NCI-H2107 (cell line): ENCODE data around the gene AGAP1.

Experiments used
- DNase-seq: peaks from one replicate; lab custom pipeline; 2025; lab: John Stamatoyannopoulos, UW

AGAP1 gene

DNA sequence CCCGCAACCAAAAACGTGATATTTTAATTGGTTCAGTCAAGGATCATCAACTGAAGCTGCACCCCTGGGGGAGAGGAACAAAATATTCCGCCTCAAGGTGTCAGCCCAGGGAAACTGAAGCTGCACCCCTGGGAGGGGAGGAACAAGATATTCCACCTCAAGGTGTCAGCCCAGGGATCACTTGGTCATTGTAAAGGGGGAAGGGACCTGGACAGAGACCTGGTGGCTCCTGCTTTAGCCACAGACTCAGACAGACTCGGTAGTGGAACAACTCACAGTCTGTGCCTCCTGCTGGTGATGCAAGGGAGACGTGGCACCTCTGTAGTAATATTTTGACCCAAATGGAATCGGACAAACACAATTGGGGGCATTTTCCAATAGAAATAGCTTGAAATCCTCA is 599.3 kb downstream of the AGAP1 start:
- DNase-seq = no peak

DNA sequence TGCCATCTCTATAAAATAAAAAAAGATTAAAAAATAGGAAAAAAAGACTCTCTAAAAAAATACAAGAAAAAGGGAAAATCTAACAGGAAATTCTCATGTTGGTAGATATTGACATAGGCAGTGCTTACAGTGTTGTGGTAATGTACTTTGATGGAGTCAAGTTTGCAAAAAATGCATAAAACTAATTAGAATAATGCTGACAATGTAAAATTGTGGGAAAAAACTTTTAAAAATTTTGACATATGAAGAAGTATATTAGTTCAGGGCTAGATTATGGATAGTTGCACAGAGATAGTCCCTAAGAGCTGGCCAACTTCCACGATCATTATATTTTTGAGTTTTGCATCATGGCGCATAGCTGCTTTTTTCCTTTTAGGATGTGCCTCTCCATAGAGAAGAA is 601.7 kb downstream of the AGAP1 start:
- DNase-seq = no peak

DNA sequence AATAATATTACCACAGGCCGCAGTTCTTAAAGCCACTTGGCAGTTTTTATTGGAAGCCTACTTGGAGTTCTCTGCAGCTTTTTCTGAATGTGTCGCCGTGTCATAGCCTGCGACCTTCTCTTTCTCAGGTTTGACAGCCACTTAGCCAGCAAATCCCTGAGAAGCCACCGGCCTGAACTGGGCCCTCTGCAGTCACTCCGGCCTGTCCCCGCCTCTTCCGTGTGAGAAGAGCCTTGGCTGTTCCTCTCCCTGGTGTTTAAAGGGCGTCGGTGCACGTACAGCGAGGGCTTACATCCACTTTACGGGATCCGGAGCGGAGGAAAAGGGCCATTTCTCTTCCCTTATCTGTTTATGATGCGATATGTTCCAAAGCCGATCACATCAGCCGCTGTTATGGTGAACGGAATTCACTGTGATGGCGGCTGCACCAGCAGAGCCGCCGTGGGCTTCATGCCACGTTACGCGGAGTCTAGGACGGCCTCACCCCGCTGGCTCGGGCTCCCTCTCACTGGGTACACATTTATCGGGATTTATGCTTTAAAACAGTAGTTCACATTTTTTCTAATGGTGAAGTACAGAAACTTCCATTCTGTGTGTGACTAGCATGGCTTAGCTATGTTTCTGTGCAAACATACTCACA is 607.6 kb downstream of the AGAP1 start:
- DNase-seq = no peak

DNA sequence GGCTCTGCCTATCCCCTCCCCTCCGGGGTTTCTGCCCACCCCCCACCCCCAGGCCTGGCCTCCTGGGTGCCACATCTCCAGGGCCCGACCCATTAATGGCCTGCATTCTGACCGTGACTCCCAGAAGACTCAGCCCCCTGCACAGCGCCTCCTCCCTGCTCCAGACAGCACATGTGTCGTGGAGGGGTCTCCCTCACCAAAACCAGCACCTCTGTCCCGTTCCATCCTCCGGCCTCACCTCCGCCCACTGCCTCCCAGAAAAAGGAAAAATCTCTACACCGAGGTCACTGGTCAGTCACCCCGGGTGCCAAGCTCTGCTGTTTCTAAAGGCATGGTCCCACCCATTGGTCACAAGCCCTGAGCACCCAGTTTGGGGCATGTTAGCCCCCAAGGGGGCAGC is 609.1 kb downstream of the AGAP1 start:
- no peak for DNase-seq

DNA sequence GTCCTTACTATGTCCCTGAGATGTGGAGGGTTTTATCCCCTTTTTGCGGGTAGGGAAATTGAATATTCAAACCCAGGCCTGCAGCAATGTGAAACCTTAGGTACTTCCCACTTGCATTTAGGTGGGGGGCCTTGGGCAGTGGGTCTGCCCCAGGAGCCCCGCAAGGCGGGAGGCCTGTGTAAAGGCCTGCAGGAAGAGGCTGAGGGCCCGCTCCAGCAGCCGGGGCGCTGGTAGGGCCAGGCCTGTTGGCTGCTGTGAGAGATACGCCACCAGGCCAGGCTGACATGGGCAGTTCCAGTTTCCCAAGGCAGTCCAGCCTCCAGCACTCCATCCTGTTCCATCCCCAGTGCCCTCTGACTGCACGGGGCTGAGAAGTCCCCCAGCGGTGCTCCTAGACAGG is 610.1 kb downstream of the AGAP1 start:
- no peak for DNase-seq

DNA sequence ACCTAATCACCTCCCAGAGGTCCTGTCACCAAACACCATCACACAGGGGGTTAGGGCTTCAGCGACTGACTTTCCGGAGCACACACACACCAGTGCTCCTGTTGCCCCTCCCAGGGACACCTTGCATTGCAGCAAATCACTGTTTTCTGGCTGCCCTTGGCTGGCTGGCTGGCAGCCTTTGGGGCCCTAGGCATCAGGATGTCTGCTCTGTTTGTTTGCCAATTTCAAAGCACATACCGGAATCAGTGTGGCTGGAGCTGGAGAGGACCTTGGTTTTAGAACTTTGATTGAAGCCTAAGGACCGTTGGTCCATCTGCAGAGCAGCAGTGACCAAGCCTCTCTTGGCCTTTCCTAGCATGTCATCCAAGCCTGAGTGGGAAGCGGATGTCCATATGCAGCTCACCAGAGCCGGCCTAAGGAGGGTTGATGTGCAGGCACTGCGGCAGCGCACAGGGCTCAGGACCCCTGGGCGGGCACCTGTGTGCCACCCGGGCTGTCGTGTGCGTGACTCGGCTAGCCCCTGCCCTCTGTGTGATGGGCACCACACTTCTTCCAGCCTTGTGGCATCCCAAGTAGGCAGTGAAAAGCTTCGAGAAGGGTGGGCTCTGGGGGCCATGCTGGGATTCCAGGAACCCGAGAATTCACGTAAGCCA is 612.2 kb downstream of the AGAP1 start:
- DNase-seq = no peak

DNA sequence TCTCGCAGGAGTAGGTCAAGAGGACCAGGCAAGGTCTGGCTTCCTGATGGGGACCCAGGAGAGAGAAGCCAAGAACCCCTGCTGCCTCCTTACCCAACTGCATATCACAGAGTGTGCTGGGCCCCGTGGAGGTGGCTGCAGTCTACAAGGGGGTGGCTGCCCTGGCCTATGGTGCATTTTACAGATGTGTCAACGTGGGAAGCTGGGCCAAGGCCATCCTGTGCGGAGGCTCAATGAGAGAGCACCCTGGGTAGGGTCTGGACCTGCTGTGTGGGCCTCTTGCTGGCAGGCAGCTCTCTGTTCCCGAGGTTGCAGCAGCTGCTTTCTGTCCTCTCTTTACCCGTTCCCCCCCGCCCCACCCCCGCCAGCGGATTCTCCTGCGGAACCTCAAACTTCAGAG is 612.9 kb downstream of the AGAP1 start:
- no peak for DNase-seq

DNA sequence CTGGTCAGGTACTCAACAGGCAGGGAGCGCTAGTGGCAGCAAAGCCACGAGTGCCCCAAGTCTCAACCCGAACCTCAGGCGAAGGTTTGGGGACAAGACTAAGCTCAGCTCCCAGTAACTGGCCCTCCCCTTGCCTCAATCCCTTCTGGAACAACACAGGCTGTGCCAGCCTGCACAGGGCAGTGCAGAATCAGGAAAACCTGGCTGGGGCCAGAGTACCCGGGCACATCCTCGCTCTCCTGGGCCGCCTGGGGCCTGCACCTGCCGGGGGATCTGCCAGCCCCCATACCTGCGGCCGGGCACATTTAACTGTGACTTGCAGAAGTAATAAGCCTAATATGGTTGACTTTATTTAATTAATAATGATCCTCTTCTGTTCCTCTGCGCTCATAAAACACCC is 613.7 kb downstream of the AGAP1 start:
- no peak for DNase-seq

DNA sequence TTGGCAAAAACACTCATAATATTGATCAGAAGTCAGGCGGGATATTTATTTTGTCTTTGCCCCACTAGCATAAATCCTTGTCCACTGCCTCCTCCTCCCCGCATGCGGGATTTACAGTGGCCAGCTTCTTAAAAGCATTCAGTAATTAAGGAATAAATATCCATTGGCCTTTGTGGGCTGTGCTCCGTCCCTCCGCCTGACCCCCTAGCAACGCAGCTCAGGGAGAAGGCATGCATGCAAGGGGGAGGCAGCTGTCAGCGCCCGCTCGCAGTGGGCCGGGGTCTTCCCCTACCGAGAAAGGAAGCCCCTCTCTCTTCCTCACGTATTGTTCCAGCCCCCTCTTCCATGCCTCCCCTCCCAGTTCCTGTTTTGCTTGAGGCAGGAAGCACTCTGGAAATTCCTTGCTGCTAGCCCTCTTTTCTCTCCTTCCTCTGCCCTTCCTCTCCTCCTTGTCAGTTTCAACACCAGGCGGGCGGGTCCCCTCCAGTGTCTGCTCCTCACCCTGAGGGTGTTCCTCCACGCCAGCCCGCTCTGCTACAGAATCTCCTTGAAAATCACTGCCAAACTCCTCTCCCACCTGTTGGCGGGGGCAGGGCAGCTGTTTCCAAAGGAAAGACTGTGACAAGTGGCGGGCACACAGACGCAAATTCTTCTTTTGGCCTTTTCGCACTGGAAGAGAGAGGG is 614.2 kb downstream of the AGAP1 start:
- DNase-seq = no peak

DNA sequence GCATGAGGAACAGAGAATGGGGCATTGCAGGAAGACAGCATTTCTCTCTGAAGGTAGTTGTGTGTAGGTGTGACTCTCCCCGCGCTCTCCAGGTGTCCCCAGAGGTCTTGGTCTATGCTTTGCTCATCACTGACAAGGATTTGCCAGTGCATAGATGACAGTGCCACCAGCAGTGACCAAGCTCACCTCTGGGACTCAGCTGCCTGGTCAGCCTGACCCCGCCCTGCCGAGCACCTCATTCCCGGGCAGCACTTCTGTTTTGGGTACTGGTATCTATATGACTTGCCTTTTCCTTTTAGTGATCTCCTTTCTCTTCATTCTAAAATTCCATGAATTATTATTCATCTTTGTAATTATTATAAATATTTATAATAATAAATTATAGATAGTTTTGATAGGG is 615.2 kb downstream of the AGAP1 start:
- no peak for DNase-seq

DNA sequence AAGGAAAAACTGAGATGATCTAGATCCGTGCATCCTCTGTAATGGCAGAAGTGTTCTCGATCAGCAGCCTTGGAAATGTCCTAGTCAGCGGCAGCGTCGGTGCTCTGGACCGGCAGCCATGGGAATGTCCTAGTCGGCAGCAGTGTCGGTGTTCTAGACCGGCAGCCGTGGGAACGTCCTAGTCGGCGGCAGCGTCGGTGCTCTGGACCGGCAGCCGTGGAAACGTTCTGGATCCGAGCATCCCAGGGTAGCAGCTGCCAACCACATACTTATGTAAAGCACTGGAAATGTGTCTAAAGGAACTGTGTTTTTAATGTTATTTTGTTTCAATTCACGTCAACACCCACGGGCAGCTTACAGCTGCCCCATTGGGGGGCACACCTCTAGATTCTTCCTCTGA is 615.6 kb downstream of the AGAP1 start:
- DNase-seq = no peak

DNA sequence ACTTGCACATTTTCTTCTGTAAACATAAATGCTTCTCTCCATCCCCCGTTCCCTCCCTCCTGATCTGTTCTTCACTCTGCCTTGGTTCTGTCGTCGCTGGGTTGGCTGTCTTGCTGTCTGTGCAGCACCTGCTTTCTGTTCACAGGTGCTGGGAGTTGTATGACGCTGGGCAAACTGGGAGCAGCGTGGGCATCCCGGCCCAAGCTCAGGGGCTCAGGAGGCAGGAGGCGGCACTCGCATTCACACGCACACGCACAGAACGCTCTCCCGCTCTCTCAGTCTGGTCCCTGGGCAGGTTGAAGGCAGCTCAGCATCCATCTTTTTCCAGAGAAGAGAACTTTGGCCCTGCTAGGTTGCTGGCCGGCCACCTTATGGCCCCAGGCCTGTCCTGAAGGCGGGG is 618.6 kb downstream of the AGAP1 start:
- DNase-seq = no peak

DNA sequence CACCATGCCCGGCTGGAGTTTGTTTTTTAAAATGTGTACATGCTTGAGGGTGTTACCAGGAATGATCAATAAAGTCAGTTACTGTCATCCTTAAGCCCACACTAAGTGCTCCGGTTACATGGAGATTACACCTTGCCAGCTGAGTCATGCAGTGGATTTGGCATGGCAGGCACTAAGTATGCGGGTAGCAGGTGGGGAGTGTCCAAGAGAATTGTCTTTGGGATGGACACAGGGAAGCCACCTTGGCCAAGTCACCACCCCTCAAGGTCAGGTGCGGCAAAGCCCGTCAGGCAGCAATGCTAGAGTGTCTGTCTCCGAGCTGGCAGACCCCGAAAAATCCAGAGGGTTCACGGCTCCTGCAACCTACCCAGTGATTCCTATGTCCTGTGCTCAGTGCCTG is 619.6 kb downstream of the AGAP1 start:
- DNase-seq = no peak

DNA sequence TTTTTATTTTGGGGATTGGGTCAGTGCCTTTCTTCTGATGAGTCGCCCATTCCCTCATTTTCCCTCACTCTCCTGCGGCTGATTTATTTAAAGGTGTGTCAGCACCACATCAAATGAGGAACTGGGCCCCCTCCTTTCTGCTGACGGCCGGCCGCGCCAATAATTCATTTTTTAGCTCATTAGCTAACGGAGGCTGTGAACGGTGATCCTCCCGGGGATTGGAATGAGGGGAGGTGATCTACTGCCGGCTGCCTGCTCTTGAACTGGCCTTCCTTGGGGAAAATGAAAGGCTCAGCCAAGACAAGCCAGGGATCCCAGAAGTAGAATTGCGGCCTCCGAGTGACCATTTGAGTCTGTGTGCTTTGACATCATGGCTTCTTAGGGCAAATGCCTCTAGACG is 620.1 kb downstream of the AGAP1 start:
- DNase-seq = no peak

DNA sequence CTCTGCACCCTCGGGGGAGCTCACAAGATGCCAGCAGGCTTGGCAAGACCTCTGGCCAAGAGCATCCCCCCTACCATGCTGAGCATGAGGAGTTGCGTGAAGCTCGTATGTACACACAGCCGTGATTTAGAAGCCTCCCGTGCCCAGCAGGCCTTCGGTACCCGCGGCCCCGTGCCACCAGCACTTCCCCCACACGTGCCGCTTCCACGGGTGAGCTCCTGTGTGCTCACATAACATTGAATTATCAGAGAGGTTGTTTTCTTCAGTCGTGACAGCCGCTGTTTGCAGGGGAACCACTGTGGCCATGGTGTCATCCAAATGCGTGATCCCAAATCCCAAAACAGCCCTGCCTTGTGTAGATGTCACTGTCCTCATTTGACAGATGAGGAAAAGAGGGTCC is 621.1 kb downstream of the AGAP1 start:
- no peak for DNase-seq

DNA sequence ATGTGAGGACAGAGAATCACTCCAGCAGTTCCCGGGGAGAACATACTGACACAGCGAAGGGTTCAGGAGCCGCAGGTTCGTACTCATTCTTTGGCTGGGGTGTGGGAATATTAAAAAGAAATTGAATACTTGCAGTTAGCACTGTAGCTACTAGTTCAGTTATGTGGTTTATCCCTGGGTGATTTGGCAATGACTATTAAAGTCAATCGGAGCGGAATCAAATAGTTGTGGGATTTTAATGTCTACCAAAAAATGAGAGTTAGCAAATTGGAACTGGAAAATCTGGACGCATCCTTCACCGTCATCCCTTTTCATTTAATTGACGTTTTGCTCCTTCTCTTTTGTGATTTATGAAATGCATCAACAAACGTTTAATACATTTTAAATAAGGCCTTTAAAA is 623.6 kb downstream of the AGAP1 start:
- DNase-seq = no peak

DNA sequence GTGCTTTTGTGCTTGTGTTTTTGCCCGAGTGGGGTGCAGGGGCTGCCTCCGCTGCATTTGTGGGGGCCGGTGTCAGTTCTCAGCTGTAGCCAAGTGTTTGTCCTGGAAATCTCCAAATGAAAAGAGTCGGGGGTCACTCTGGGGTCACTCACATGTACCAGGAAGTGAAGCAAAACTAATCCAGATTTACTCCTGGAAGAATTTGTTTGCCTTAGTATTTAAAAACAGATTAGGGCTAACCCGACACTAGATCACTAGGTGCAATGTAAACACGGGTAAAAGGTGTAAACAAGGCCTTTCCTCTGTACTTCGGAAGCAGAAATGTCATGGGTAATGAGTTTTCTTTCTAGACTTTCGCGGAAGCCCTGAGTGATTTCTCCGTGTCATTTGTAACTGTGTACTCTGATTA is 624.0 kb downstream of the AGAP1 start:
- DNase-seq = no peak

DNA sequence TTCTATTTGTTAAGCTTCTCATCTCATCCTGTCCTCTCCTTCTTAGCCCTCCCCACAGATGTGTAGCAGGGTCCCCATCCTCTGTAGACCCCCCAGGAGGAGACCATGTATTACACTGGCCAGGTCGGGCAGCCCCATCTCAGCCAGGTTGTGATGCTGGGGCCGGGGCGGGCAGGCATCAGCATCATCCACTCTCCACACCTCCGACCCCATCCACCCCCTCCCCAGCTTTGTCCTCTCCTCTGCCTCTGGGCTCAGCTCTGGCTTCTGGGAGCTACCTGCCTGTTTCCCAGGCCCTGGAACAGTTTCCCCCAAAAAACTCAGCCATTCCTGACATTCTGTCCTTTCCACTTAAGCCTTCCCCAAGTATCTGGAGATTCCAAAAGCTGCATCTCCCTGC is 625.2 kb downstream of the AGAP1 start:
- no peak for DNase-seq

DNA sequence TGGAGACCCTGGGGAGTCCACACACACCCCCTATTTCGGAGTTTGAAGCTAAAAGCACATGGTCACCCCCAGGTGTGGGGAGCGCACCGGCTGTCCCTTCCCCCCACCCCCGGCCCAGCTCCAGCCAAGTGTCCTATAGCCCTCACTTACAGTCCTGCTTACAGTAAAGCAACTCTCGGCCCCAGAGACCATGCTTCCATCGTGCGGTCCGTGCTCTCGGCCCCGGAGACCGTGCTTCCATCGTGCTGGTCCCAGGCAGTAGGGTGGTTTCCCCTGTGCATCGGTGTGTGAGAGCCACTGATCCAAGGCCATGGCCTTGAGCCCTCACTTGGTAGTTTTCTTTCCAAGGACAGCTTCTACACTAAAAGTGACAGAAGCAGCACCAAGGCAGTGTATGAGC is 625.6 kb downstream of the AGAP1 start:
- DNase-seq = no peak

DNA sequence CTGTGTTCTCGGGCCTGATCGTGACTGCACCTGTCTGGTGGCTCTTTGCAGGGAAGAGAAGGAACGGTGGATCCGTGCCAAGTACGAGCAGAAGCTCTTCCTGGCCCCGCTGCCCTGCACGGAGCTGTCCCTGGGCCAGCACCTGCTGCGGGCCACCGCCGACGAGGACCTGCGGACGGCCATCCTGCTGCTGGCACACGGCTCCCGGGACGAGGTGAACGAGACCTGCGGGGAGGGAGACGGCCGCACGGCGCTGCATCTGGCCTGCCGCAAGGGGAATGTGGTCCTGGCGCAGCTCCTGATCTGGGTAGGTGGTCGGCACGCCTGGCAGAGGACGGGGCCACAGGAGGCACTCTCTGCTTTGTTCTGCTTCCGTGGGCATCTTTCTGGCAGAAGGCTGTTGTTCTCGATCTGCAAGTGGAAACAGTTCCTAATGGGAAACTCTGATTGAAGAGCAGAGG is 626.3 kb downstream of the AGAP1 start:
- DNase-seq = no peak

DNA sequence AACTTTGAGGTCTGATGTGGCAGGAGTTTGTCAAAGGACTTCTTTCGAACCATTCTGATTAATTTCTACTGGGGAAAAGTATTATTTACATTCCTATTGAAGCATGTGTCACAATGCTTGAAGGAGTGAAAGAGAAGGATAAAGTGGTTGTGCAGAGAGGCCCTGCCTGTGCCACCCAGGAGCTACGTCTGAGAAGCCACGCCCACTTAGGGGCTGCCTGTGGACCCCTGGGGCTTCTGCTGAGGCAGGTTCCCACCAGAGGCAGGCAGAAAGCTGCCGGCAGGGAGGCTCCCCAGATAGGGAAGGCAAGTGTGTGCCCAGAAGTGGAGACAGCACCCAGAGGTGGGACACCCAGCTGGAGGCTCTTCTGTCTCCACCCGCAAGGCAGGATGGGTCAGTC is 627.0 kb downstream of the AGAP1 start:
- DNase-seq = no peak

DNA sequence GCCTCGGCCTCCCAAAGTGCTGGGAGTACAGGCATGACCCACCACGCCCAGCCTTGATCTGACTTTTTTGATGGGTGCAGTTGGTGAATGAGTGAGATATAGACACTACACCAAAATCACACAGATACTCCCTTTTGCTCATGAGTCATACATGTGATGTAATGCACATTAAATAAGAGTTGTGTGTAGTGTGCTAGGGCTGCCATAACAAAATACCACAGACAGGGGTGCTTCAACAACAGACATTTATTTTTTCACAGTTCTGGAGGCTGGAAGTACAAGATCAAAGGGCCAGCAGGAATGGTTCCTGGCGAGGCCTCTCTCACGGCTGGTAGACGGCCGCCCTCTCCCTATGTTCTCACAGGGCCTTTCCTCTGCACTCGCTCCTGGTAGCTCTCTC is 627.7 kb downstream of the AGAP1 start:
- DNase-seq = no peak

DNA sequence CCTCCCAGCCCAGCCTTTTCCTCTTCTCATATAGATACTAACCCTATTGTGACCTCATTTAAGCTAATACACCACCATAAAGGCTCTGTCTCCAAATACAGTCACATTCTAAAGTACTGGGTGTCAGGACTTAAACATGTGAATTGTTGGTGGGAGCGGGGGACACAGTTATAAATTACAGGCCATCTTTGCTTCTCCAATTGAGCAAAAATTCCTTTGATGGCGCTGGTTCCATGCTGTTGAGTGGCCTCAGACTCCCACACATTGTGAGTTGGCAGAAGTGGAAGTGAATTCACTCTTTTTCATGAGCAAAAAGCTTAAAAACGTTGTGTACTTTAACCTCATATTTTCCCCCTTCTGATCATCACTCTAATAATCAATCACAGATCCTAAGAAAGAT is 628.4 kb downstream of the AGAP1 start:
- DNase-seq = no peak

DNA sequence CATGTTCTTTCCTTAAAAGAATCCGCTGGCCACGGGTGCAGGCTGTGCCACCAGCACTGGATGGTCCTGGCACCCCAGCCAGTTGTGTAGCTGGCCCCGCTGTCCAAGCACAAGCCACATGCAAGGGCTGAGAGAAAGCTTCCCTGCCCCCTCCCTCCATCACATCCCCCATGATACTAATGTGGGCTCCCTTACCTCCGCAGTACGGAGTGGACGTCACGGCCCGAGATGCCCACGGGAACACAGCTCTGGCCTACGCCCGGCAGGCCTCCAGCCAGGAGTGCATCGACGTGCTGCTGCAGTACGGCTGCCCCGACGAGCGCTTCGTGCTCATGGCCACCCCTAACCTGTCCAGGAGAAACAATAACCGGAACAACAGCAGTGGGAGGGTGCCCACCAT is 629.9 kb downstream of the AGAP1 start:
- DNase-seq = no peak
